HG02852 (cell line): ENCODE data around the gene PTPRN2.
"Not testable (repeated sequence)": the region's sequence is repeated elsewhere in the genome, so short reads cannot be mapped to it uniquely, and the experiment has no call there.

Experiments
- ATAC-seq: cut with Tn5 transposase; IDR thresholded peaks from one replicate; pipeline ENCODE4 v1.9.1; 2021; ENCODE audit warnings: mild to moderate bottlenecking, moderate library complexity; ENCODE audit not compliant: unreplicated experiment

Gene PTPRN2

DNA sequence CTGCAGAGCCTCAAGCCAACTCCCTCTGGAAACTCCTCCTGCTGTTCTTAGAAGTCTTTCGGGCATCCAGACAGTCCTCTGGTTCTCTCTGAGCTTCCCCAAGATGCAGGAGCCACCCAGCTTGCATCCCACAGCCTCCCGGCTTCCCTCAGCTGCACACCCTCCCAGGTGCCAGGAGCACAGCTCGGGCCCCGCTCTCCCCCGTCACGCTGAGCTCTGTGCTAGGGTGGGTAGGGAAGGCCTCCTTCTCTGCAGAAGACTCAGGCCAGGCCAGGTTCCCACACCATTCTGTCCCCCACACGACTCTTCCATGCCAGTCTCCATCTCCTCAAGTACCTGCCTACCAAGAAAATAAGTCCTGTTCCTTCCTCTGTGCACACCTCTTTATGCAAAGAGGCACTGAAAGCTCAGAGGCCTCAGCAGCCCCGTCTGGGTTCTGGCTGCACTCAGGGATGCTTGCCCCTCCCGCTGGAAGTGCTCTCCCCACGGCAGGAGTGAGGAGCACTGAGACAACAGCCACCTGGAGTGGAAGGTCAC is 537.1 kb downstream of the PTPRN2 start:
- no peak for ATAC-seq

DNA sequence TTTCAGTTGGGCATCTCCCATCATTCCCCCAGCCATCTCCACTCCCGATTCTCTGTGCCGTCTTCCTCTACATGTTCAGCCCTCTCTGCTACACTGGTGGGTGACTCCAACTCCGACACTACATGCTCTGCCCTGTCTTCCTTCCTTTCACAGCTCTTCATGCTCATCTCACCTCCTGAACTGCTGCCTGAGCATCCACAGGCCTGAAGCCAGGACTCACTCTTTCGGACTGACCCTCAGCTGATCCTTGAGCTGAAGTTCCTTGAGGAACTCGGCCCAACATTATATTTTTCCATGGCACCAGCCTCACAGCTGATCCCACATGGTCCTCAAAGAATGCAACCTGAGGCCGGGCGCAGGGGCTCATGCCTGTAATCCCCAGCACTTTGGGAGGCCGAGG is 538.4 kb downstream of the PTPRN2 start:
- ATAC-seq: no peak

DNA sequence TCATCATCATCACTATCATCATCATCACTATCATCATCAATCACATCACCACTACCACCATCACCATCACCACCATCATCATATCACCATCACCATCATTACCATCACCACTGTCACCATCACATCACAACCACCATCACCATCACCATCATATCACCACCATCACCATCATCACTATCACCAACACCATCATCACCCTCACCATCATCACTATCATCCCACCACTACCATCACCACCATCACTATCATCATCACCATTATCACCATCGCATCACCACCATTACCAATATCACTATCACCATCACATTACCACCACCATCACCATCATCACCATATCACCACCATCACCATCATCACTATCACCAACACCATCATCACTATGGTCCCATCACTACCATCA is 539.1 kb downstream of the PTPRN2 start:
- no peak for ATAC-seq

- ATAC-seq: no peak
These were observed 540.1 kb downstream of the PTPRN2 start for GRCh38 chr7:158047391-158048059.

DNA sequence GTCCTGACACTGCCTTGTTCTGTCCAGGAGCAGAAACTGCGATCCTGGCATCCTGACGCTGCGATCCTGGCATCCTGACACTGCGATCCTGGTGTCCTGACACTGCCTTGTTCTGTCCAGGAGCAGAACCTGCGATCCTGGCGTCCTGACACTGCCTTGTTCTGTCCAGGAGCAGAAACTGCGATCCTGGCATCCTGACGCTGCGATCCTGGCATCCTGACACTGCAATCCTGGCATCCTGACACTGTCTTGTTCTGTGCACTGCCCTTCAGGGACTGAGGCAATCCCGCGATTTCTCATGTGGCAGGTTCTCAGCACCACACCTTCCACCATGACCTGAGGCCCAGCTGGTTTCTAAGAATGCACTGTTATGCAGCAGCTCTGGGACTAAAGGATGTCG is 541.4 kb downstream of the PTPRN2 start:
- not testable (repeated sequence) for ATAC-seq

DNA sequence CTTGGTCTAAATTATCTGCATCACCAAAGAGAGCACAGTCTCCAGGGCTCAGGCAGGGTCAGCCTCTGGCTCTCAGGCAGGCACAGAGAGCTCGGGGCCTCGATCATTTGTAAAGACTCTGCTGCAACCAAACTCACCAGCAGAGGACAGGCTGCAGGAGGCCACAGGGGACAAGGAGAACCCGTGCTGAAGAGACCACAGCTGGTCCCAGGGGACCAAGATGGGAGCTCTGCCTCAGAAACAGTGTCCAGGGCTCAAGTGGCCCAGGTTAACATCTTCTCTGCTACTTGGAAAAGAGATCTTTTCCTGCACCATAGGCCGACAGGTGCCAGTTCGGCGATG is 543.2 kb downstream of the PTPRN2 start:
- no peak for ATAC-seq

- ATAC-seq: no peak
These were observed 543.8 kb downstream of the PTPRN2 start for GRCh38 chr7:158043551-158044481.

DNA sequence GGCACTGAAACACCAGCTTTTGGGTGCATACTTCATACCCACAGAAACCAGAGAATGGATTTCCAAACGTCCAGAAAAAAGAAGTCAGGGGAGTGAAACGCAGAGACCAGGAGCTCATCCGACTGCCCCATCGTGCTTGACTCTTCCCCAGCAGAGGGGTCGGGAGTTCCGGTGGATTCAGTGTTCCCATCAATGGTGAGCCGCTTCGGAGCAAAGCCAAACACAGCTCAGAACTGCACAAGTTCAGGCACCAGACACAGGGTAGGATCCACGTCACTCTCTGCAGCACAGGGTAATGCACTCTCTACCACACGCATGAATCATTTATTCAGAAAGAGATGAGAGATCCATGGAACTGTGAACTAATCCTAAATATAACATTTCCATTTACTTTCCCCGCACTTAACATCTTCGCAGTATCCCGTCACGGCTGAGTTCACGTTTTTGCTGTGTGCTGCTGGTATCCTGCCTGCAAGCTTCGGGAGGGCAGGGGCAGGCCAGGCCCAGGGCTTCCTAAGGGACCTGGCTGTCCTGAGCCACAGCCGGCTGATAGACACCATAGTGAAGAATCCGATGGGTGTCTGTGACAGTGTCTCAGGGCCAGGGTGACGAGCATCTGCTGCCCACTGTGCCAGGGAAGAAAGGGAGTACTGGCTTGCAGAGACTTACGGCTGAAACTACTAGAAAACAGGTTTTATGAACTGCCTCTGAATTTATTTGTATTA is 545.3 kb downstream of the PTPRN2 start:
- no peak for ATAC-seq

DNA sequence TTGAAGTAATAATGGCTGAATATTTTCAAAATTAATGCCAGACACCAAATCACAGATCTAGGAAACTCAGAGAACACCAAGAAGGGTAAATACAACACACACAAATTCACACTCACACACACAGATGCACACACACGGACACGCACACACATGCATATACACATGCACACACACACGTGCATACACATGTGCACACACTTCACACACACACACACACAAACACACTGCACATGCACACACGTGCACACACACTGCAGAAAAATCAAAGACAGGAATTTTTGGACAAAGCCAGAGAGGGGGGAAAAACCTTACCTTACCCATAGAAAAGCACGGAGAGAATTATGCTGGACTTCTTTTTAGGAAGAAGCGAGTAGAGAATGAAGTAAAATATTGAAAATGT is 547.4 kb downstream of the PTPRN2 start:
- no peak for ATAC-seq

DNA sequence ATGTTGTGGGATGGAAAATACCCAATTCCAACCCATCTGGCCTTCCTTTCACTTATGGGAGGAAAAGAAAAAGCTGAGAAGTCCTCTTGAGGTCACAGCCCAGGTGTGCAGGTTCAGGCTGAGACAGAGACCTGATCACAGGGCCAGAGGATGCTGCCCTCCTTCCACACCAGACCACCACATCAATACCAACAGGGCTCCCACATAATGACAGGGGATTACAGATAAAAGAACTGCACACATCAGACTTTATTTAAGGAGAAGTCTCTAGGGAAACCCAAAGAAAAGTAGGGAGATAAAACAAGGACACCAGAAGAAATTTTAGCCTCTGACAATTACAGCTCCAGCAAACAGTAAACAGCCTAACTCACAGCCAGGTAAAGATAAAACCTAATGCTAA is 548.4 kb downstream of the PTPRN2 start:
- ATAC-seq: no peak

DNA sequence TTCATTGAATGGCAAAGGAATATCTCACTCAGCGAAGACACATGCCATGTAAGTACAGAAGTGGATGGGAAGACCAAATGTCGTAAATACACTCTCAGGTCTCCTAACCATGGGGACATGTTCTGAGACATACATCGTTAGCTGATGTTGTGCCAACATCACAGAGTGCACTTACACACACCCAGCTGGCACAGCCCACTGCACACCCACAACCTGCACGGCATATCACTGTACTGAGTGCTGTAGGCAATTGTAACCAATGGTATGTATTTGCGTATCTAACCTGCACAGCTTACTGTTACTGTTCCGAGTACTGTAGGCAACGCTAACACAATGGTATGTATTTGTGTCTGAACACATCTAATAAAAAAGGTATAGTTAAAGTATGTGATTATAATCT is 550.4 kb downstream of the PTPRN2 start:
- no peak for ATAC-seq

DNA sequence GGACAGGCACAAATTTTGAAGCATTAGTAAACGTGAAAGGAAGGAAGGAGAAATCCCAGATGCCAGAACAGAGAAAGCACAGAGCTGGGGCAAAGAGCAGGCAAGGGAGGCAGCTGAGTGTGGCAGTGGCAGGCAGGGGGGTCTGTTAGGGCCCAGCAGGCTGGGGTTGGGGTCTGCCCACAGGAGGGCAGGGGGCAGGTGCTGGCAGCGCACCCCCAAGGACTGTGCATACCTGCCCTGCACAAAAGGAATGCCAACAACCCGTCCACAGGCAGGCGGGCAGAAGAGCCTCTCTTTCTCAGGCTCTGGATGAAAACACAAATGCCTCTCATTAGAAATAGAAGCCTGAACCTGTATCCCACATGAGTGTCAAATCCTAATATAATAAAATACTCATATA is 552.3 kb downstream of the PTPRN2 start:
- ATAC-seq: no peak

DNA sequence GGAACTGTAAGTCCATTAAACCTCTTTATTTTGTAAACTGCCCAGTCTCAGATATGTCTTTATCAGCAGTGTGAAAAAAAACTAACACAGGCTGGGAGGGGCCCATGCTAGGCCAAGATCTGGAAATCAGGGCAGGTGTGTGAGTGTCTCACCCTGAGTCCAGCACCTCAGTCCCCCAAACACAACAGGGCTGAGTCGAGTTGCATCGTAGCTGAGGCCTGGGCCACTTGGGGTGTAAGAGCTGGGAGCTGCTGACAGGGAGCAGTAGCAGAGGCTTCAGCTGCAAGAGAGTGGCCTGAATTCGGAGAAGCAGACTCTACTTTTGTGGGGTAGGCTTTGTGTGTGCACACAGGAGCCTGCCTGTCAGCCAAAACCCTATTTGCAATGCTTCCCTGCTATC is 553.1 kb downstream of the PTPRN2 start:
- ATAC-seq: no peak

DNA sequence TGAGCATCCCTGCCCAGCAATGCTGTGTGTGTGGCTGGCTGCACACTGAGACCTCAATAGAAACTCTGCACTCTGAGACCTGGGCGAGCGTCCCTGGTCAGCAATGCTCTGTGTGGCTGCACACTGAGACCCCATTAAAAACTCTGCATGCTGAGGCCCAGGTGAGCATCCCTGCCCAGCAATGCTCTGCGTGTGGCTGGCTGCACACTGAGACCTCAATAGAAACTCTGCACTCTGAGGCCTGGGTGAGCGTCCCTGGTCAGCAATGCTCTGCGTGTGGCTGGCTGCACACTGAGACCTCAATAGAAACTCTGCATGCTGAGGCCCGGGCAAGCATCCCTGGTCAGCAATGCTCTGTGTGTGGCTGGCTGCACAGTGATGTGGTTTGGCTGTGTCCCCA is 553.7 kb downstream of the PTPRN2 start:
- ATAC-seq: not testable (repeated sequence)

GRCh38 chr7:158033196-158033595 is 554.4 kb downstream of the PTPRN2 start:
- ATAC-seq: no peak

DNA sequence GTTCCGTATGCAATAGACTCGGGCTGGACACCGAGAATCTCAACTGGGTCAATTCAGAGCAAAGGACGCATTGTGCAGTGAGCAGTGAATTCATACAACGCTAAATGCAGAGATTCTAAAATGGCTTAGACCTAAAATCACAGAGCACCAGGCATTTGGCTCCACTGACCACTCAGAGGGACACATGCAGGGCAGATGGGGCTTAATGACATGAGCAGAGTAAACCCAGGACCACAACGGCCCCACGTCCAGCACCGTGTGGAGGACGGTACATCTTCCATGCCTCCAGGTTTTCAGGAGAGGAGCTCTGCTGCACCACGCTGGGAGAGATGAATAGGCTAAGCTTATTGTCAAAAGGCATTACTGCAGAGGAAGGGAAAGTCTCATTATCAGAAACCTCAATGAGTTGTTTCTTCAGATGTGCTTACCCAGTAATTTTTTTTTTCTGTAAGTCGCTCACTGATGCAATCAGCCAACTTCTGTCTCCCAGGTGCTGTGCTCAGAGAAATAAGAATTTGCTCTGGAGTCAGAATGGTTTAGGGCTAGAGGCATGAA is 555.0 kb downstream of the PTPRN2 start:
- no peak for ATAC-seq

GRCh38 chr7:158031867-158032308 is 555.7 kb downstream of the PTPRN2 start:
- no peak for ATAC-seq

GRCh38 chr7:158030566-158030965 is 557.1 kb downstream of the PTPRN2 start:
- no peak for ATAC-seq

- no peak for ATAC-seq
These were observed 557.6 kb downstream of the PTPRN2 start for GRCh38 chr7:158030071-158030470.

DNA sequence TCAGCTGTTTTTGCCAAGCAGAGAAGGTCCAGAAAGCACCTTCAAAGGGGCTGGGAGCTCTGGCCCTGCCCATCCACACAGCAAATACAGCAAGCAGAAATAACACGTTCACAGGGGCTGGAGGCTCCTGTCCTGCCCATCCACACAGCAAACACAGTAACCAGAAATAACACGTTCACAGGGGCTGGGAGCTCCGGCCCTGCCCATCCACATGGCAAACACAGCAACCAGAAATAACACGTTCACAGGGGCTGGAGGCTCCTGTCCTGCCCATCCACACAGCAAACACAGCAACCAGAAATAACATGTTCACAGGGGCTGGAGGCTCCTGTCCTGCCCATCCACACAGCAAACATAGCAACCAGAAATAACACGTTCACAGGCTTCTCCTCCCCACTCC is 558.1 kb downstream of the PTPRN2 start:
- ATAC-seq: no peak

GRCh38 chr7:158028971-158029370 is 558.7 kb downstream of the PTPRN2 start:
- no peak for ATAC-seq
